Lower leg skin (tissue), 4 donors: Measurements from ENCODE around the gene MMRN2. TPM values are rescaled to one million over a fixed set of nuclear protein-coding genes. Genes with fewer than 3 reads are reported as not detected.

Source experiments
- DNase-seq, 2 donors: peaks; one replicate each; pipeline ENCODE4 v3.0.0-alpha.2; 2019; ENCODE audit warnings: low spot score in 2 of 2
- H3K4me3 ChIP-seq: fragments of 200-600 bp; sonication (generic); 2 replicates; pipeline ENCODE4 v1.5.1; 2017; ENCODE audit warnings: mild to moderate bottlenecking, low read depth; ENCODE audit not compliant: poor library complexity, severe bottlenecking
- POLR2A ChIP-seq, 2 donors: fragments of 450-650 bp; IDR thresholded peaks; one replicate each; pipeline ENCODE4 v1.6.1; 2016 to 2017; ENCODE audit warnings: antibody characterized with exemption in 2 of 2, mild to moderate bottlenecking in 1 of 2, moderate library complexity in 1 of 2
- WGBS, 2 donors: methylation state at CpG; one replicate each; pipeline ENCODE4 v1.1.5; 2018; 5-methylcytosine and 5-hydroxymethylcytosine counted together
- intact Hi-C: fragments of 100-400 bp; cut with DNase I; formaldehyde crosslinking; loops from one replicate; pipeline ENCODE4 v1.15.0; 2023; ENCODE audit warnings: low total_unique reads
- total RNA-seq, 4 donors: library from RNA; depleted of rRNA; stranded (reverse); fragments of >200 nt; gene quantifications; one replicate each; pipeline ENCODE4 v1.1.0, GENCODE V29; 2016
- TF ChIP-seq, protein P1 (sequence below), 3 donors: fragments of 450-650 bp; IDR thresholded peaks; one replicate each; pipeline ENCODE4 v1.5.1; 2016; ENCODE audit warnings: antibody characterized with exemption in 3 of 3, mild to moderate bottlenecking in 3 of 3, moderate library complexity in 2 of 3

MMRN2 gene
- total RNA-seq, 4 donors from 2014 or later = 24.5 to 50.8 (median 40.2) TPM

DNA sequence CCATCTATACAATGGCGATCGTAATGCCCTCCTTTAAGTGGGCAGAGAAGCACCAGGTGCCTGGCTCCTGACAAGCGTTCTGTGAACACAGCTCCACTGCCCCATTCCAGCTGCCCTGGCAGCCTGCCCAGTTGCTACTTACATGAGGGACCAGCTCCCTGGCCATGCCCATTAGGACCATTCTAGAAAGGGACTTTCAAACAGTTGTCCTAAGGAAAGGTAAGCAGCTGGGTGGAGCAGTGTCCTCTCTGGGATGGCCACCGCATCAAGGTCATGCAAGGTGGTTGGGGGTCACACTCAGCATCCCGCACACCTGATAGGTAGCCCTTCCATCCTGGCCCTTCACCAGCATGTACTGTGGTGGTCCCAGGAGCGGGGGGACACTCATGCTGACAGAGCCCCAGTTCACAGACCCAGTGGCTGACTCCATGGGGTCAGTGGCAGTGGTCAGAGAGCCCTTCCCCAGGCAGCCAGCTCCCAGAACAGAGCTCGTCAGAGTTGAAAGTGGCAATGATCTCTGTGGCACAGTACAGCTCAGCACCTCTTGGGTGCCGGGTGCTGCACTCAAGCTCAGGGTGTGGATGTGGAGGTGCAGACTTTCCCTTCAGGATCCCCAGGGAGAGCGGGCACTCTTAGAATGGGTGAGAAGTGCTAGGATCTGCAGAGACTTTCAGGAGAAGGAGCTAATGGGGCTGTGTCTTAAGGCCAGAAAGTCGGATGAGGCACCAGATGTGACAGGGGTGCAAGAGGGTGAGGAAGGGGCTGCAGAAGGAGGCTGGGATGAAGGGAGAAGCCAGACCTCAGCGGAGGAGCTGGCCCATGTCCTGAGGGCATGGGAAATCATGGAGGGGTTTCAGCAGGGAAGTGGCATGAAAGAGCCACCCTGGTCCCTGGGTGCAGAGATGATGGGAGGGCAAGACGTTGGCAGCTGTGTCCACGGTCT lies 10.9 kb downstream of the MMRN2 start:
- intact Hi-C loops = no loop called here
- DNase-seq = peak in 1 of 2 donors; percentile 89
- TF ChIP-seq, protein P1, sequence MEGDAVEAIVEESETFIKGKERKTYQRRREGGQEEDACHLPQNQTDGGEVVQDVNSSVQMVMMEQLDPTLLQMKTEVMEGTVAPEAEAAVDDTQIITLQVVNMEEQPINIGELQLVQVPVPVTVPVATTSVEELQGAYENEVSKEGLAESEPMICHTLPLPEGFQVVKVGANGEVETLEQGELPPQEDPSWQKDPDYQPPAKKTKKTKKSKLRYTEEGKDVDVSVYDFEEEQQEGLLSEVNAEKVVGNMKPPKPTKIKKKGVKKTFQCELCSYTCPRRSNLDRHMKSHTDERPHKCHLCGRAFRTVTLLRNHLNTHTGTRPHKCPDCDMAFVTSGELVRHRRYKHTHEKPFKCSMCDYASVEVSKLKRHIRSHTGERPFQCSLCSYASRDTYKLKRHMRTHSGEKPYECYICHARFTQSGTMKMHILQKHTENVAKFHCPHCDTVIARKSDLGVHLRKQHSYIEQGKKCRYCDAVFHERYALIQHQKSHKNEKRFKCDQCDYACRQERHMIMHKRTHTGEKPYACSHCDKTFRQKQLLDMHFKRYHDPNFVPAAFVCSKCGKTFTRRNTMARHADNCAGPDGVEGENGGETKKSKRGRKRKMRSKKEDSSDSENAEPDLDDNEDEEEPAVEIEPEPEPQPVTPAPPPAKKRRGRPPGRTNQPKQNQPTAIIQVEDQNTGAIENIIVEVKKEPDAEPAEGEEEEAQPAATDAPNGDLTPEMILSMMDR (IDR thresholded peaks at IDR 0.05) = no peak
- no peak for TF ChIP-seq POLR2A (IDR thresholded peaks at IDR 0.05)
- 83 to 86% methylated on average over 13 of the region's 13 CpGs for WGBS, 2 donors
- H3K4me3 ChIP-seq = no peak overlapping the region

DNA sequence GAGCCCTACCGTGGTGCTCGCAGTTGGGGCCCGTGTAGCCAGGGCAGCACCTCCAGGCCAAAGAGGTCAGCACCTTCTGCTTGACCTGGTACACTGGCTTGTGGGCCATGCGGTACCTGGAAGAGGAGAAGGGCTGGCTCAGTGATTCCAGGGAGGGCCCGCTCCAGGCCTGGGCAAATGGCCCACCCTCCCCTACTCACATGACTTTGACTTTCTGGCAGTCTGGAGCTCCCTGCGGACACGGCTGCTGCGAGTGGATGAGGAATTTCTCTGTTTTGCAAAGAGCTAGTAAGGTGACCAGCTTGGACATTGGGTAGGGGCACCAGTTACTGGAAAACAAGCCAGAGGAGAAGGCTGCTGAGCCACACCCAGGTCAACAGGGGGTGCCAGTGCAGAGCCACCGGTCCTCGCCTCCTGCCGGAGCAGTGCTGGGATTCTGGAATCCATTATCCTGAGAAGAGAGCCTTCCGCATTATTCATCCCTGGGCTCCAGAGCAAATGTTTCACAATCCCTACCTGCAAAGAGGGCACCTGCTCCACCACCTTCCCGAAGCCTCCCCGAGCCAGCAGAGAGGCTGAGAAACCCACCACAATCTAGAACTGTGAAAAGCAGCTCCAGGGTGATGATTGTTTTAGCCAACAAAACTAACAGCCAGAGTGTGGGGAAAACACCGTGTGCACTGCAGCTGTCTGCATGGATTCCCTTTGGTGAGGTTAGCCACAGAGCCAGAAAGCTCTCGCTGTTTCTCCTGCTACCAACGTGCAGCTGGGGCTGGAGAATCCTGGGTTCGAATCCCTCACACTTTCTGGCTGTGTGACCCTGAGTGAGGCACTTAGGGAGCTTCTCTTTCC lies 11.8 kb downstream of the MMRN2 start:
- H3K4me3 ChIP-seq = no peak overlapping the region
- DNase-seq = peak; percentile 21 to 90
- intact Hi-C loops = no loop called here
- WGBS, 2 donors = 65 to 73% methylated on average over 16 to 18 of the region's 18 CpGs
- TF ChIP-seq, protein P1 (IDR thresholded peaks at IDR 0.05) = no peak
- no peak for TF ChIP-seq POLR2A (IDR thresholded peaks at IDR 0.05)

DNA sequence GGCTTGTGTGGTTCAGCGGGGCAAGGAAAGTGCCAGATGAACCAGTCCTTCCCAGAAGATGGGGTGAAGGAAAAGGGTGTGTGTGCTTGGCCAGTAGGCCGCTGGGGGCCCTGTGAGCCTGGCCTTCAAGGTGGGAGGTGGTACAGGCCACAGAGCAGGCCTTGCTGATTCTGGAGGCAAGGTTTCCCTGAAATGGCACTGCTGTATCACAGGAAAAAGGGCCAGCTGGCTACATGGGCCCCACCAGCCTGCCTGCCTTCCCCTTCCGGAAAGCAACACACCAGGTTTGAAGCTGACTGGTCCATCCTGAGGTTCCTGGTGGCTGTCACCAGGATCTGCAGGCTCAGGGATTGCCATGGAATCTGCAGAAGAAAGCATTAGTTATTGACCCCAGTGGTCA lies 12.5 kb downstream of the MMRN2 start:
- H3K4me3 ChIP-seq = no peak overlapping the region
- intact Hi-C loops = no loop called here
- 87 to 91% methylated on average over 3 of the region's 3 CpGs for WGBS, 2 donors
- no peak for TF ChIP-seq POLR2A (IDR thresholded peaks at IDR 0.05)
- TF ChIP-seq, protein P1 (IDR thresholded peaks at IDR 0.05) = no peak
- DNase-seq = peak in 1 of 2 donors; percentile 82

DNA sequence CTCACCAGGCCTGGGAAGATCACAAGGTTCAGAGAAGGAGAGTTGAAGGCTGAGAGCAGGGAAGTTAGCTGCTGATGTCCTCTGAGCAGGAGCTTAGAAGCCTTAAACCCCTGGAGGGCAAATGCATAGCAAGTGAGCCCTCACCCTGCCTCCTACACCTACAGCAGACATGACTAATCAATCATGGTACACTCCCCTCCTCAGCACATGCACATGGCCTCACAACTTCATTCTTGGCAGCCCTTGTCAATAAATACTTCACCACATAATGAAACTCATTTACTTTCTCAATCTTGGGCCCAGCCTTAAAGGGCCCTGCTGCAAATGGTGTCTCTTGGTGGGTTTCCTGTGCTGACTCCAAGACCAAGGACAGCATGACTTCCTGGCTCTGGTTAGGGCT lies 12.9 kb downstream of the MMRN2 start:
- no peak overlapping the region for H3K4me3 ChIP-seq
- intact Hi-C loops = no loop called here
- TF ChIP-seq, protein P1 (IDR thresholded peaks at IDR 0.05) = no peak
- no peak for TF ChIP-seq POLR2A (IDR thresholded peaks at IDR 0.05)
- DNase-seq = peak in 1 of 2 donors; percentile 71

DNA sequence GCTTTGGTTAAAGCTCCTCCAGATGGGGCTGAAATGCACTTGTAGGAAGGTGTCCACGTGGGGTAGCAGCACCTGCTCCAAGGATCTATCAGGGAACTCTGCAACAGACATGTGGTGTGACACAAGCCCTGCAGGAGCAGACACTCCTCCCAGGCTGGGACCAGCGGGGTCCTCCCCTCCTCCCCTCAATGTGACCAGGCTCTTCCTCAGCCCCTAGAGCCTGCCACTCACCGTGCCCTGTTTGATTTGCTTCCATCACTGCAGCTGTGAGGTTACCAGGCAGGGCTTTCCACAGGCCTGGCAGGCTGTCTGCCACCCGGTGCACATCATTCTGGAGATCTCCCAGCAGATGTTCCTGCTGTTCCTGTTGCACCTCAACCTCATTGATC lies 13.4 kb downstream of the MMRN2 start:
- WGBS, 2 donors = 47 to 83% methylated on average over 3 to 4 of the region's 4 CpGs
- no peak for DNase-seq
- intact Hi-C loops = no loop called here
- no peak overlapping the region for H3K4me3 ChIP-seq
- TF ChIP-seq, protein P1 (IDR thresholded peaks at IDR 0.05) = no peak
- no peak for TF ChIP-seq POLR2A (IDR thresholded peaks at IDR 0.05)
